Loucy (cell line): ENCODE data around the gene BTG4.

Experiments
- H2AFZ ChIP-seq: fragments of 200-600 bp; sonication (generic); 2 replicates; pipeline ENCODE4 v1.6.0; 2016; ENCODE audit warnings: antibody characterized with exemption, mild to moderate bottlenecking, low read length, moderate library complexity
- H3F3A ChIP-seq: fragments of 200-600 bp; 2 replicates; pipeline ENCODE4 v1.6.0; 2016; ENCODE audit warnings: antibody characterized with exemption, low read depth, mild to moderate bottlenecking
- H3K27me3 ChIP-seq: fragments of 200-600 bp; sonication (generic); 2 replicates; pipeline ENCODE4 v1.6.1; 2014; ENCODE audit warnings: low read length, mild to moderate bottlenecking; ENCODE audit not compliant: insufficient read depth, poor library complexity, severe bottlenecking
- H3K36me3 ChIP-seq: fragments of 200-600 bp; sonication (generic); 2 replicates; pipeline ENCODE4 v1.6.1; 2016; ENCODE audit warnings: low read length; ENCODE audit not compliant: insufficient read depth
- H3K4me1 ChIP-seq: fragments of 200-600 bp; sonication (generic); 2 replicates; pipeline ENCODE4 v1.5.1; 2014; ENCODE audit warnings: low read length, mild to moderate bottlenecking; ENCODE audit not compliant: insufficient read depth, poor library complexity, severe bottlenecking
- H3K4me2 ChIP-seq: fragments of 200-600 bp; sonication (generic); 2 replicates; pipeline ENCODE4 v1.6.0; 2014; ENCODE audit warnings: antibody characterized with exemption, low read length, low read depth, mild to moderate bottlenecking; ENCODE audit not compliant: poor library complexity, severe bottlenecking
- H3K4me3 ChIP-seq: fragments of 200-600 bp; sonication (generic); 2 replicates; pipeline ENCODE4 v1.5.1; 2014; ENCODE audit warnings: low read length, mild to moderate bottlenecking, mixed read lengths; ENCODE audit not compliant: poor library complexity, severe bottlenecking
- H3K79me2 ChIP-seq: fragments of 200-600 bp; sonication (generic); 2 replicates; pipeline ENCODE4 v1.6.1; 2014; ENCODE audit warnings: low read length; ENCODE audit not compliant: insufficient read depth
- H3K9ac ChIP-seq: fragments of 200-600 bp; sonication (generic); 2 replicates; pipeline ENCODE4 v1.6.0; 2014; ENCODE audit warnings: mild to moderate bottlenecking, low read depth, low read length, moderate library complexity; ENCODE audit not compliant: poor library complexity, severe bottlenecking
- H3K9me2 ChIP-seq: fragments of 200-600 bp; sonication (generic); replicated peaks from 2 replicates; pipeline ENCODE4 v1.6.1; 2016; ENCODE audit warnings: low read depth, low read length, mixed read lengths
- H3K9me3 ChIP-seq: fragments of 200-600 bp; sonication (generic); 2 replicates; pipeline ENCODE4 v1.6.1; 2014; ENCODE audit warnings: mild to moderate bottlenecking, antibody characterized with exemption, low read length, low read depth; ENCODE audit not compliant: insufficient read depth
- H4K20me1 ChIP-seq: fragments of 200-600 bp; sonication (generic); 2 replicates; pipeline ENCODE4 v1.6.0; 2014; ENCODE audit warnings: antibody characterized with exemption, low read length, mild to moderate bottlenecking; ENCODE audit not compliant: insufficient read depth, poor library complexity, severe bottlenecking
- CTCF ChIP-seq: fragments of 200-600 bp; sonication (generic); conservative IDR thresholded peaks from 2 replicates; pipeline ENCODE4 v1.5.1; 2014; ENCODE audit warnings: mild to moderate bottlenecking, antibody characterized with exemption, low read length
- EZH2phosphoT487 ChIP-seq: fragments of 200-600 bp; IDR thresholded peaks from 2 replicates; pipeline ENCODE4 v1.6.1; 2018; ENCODE audit warnings: antibody characterized with exemption, mild to moderate bottlenecking, moderate library complexity, borderline replicate concordance

BTG4 gene

GRCh38 chr11:111528557-111528956, 16.4 kb upstream of the BTG4 start:
- TF ChIP-seq EZH2phosphoT487: no peak
- peak; percentile 48 for TF ChIP-seq CTCF
- Histone ChIP-seq H3K9ac (no peak overlapping the region), H2AFZ (peak overlapping the region; percentile 30; the same call in 1 of the 2 replicates), H3K36me3 (no peaks in the 10 kb centered on the region), H3K9me2 (no peaks in the 10 kb centered on the region), H3K4me2 (peak overlapping the region; percentile 46), H3K4me3 (peak overlapping the region; percentile 22), H4K20me1 (no peaks in the 10 kb centered on the region), H3K9me3 (no peaks in the 10 kb centered on the region), H3K4me1 (peaks cover 38% of the 10 kb centered on the region), H3K79me2 (no peaks in the 10 kb centered on the region), H3F3A (no peaks in the 10 kb centered on the region), H3K27me3 (no peaks in the 10 kb centered on the region)

- peaks cover 37% of the 10 kb centered on the region for H3K4me1 ChIP-seq
- no peaks in the 10 kb centered on the region for H3K36me3 ChIP-seq
- H3K4me2 ChIP-seq: no peak overlapping the region
- TF ChIP-seq CTCF (no peak), EZH2phosphoT487 (no peak)
- no peaks in the 10 kb centered on the region for H3F3A ChIP-seq
- H3K9me2 ChIP-seq: no peaks in the 10 kb centered on the region
- H3K4me3 ChIP-seq: no peak overlapping the region
- no peaks in the 10 kb centered on the region for H3K9me3 ChIP-seq
- no peaks in the 10 kb centered on the region for H3K79me2 ChIP-seq
- H2AFZ ChIP-seq: no peak overlapping the region
- H3K27me3 ChIP-seq: no peaks in the 10 kb centered on the region
- no peaks in the 10 kb centered on the region for H4K20me1 ChIP-seq
- no peak overlapping the region for H3K9ac ChIP-seq
Observed at GRCh38 chr11:111527279-111527678, 15.1 kb upstream of the BTG4 start.

GRCh38 chr11:111526501-111526900, 14.3 kb upstream of the BTG4 start:
- Histone ChIP-seq H3K9ac (no peak overlapping the region), H4K20me1 (no peaks in the 10 kb centered on the region), H3K9me3 (no peaks in the 10 kb centered on the region), H3F3A (no peaks in the 10 kb centered on the region), H3K36me3 (no peaks in the 10 kb centered on the region), H3K9me2 (no peaks in the 10 kb centered on the region), H3K79me2 (no peaks in the 10 kb centered on the region), H3K4me2 (peak overlapping the region; percentile 11), H3K27me3 (no peaks in the 10 kb centered on the region), H2AFZ (no peak overlapping the region), H3K4me3 (no peak overlapping the region), H3K4me1 (peaks cover 30% of the 10 kb centered on the region)
- no peak for TF ChIP-seq CTCF
